ENCODE data around the gene PDIK1L.
"Not testable (repeated sequence)": the region's sequence is repeated elsewhere in the genome, so short reads cannot be mapped to it uniquely, and the experiment has no call there.

Gene PDIK1L

DNA sequence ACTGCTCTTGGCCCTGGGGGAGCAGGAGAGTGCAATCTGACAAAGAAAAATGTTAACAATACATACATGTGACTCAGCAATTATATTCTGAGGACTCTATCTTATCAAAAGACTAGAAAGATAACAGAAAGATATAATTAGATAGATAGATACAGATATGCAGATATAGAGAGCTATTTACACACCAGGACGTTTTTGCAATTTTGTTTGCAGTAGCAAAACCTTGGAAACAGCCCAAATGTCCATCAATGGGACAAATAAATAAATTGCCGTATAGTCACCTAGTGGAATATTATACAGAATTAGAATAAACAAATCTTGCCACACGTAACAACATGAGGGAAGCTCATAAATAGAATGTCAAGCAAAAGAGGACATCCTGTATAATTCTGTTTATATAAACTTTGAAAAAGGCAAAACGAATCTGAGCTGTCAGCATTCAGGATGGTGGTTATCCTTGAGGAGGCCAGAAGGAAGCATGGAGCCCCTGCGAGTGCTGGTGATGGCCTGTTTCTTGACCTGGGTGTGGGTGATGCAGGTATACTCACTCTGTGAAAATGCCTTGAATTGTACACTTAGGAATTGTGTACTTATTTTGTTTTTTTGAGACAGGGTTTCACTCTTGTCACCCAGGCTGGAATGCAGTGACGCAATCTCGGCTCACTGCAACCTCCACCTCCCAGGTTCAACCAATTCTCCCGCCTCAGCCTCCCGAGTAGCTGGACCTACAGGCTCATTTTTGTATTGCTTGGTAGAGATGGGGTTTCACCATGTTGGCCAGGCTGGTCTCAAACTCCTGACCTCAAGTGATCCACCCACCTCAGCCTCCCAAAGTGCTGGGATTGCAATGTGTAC lies 31.4 kb upstream of the PDIK1L start:
- no peaks in the 10 kb centered on the region for H3K36me3 Mint-ChIP-seq
- no peak overlapping the region for H3K27ac Mint-ChIP-seq
- H3K4me3 Mint-ChIP-seq, result no peak overlapping the region
- no peaks in the 10 kb centered on the region for H3K9me3 Mint-ChIP-seq
- H3K4me1 Mint-ChIP-seq, result peaks cover 16% of the 10 kb centered on the region
- H3K27me3 Mint-ChIP-seq, result peaks cover 80% of the 10 kb centered on the region
- no peak for DNase-seq
- CTCF ChIA-PET, result no interaction called here

DNA sequence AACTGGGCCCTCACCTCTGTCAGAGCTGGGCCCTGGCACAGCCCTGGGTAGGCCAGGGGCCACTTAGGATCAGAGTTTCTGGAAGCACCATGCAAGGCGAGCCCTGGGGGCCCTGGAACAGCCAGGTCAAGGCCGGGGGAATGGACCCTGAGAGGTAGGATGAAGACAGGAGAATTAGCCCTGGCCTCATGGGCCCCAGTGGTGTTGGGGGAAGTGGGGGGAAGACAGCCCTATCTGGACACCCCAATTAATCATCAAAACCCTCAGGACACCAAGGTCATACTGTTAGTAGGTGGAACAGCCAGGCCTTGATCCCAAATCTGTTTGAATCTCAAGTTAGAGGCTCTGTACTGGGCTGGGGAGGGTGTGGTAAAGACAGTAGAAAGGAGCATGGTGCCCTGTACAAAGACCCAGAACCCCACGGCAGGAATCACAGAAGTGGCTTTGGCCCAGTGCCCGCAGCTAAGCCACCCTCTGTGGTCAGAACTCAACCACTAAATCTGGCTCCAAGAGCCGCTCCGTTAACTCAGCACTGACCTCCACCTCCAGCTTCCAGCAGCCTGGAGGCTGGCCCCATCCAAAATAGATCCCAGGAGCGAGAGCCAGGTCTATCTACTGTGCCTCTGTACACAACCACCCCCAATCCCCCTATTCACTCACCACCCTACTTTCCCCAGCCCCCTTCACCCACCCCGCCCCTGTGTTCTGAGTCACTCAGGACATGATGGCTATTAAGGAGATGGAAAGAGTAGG lies 30.2 kb upstream of the PDIK1L start:
- no peak for DNase-seq
- CTCF ChIA-PET, result no interaction called here
- no peaks in the 10 kb centered on the region for H3K9me3 Mint-ChIP-seq
- peaks cover 3% of the 10 kb centered on the region for H3K4me1 Mint-ChIP-seq
- H3K27me3 Mint-ChIP-seq, result peaks cover 82% of the 10 kb centered on the region
- no peak overlapping the region for H3K4me3 Mint-ChIP-seq
- H3K36me3 Mint-ChIP-seq, result no peaks in the 10 kb centered on the region
- no peak overlapping the region for H3K27ac Mint-ChIP-seq

DNA sequence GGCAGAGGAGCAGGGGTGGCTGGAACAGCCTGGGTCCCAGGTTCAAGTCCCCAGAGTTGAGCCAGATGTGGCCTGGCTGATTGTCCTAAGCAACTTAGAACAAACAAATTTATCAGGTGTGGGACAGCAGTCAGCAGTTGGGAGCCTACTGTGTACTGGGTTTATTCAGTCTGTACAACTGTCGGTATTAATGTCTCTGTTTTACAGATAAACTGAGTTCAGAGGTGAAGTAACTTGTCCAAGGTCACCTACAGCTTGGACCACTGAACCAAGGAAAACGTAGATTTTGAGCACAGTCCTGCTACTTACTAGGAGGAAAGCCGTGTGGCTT lies 29.6 kb upstream of the PDIK1L start:
- Mint-ChIP-seq H3K4me1 (no peaks in the 10 kb centered on the region), H3K9me3 (no peaks in the 10 kb centered on the region), H3K36me3 (no peaks in the 10 kb centered on the region), H3K27me3 (peaks cover 76% of the 10 kb centered on the region), H3K27ac (no peak overlapping the region), H3K4me3 (no peak overlapping the region)
- no peak for DNase-seq
- CTCF ChIA-PET, result no interaction called here

DNA sequence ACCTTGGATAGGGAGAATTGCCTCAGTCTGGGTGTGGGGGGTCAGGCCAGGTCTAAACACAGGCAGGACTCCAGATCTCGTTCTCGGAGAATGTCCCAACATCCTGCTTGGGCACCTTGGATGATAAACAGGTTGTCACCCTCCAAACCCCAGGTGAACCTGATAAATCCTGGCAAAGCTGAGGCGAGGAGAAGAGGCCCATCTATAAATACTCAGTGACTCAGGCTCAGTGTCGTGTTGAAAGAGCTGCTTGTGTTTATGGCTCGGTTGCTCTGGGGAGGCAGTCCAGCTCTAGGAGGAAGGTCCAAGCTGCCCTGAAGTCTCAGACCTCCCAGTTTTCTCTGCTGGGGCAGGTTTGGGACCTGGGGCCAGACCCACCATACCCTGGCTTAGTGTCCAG lies 28.4 kb upstream of the PDIK1L start:
- Mint-ChIP-seq H3K27ac (no peak overlapping the region), H3K4me3 (no peak overlapping the region), H3K27me3 (peaks cover 71% of the 10 kb centered on the region), H3K36me3 (no peaks in the 10 kb centered on the region), H3K4me1 (no peaks in the 10 kb centered on the region), H3K9me3 (no peaks in the 10 kb centered on the region)
- CTCF ChIA-PET, result interaction anchor here (1.0 to 1.6 kb wide), 2 partner anchors 62 to 107 kb away, joined by 3 to 5 read pairs; no protein-coding TSS in a partner anchor
- DNase-seq, result no peak

DNA sequence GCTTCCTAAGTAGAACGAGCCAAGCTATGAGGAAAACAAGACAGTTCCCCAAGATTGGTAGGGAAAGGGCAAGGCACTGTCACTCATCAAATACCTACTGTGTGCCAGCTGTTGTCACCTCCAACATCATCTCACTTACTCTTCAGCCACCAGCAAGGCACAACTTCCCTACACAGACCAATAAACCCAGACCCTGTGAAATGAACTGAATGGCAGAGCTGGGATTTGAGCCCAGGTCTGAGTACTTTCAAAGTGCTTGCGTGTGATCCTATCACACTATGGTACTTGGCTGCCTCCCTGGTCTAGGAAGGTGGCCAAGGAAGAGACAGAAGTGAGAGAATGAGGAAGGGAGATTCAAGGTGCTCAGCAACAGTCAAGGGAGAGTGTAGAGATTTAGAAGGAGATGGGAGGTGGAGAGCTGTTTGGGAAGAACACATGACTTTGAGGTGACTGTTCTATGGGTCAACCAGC lies 27.5 kb upstream of the PDIK1L start:
- Mint-ChIP-seq H3K4me3 (no peak overlapping the region), H3K27ac (no peak overlapping the region), H3K36me3 (no peaks in the 10 kb centered on the region), H3K27me3 (peaks cover 69% of the 10 kb centered on the region), H3K9me3 (no peaks in the 10 kb centered on the region), H3K4me1 (no peaks in the 10 kb centered on the region)
- no peak for DNase-seq
- CTCF ChIA-PET, result interaction anchor here (1.0 to 1.6 kb wide), 2 partner anchors 61 to 106 kb away, joined by 3 to 5 read pairs; no protein-coding TSS in a partner anchor

DNA sequence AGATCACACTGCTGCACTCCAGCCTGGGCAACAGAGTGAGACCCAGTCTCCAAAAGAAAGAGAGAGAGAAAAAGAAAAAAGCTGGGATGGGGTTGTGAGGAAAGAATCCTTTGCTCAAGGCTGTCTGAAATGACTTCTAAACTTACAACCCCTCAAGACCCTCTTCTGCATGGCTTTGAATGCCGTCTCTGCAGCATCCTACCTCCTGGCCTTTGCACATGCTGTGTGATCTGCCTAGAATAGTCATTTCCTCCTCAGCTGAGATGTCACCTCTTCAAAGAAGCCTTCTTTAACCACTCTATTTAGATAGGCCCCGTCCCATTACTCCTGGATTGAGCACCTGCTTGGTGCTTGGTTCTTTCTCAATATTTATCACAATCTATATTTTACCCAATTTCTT lies 26.8 kb upstream of the PDIK1L start:
- CTCF ChIA-PET, result interaction anchor here (1.2 kb wide), 1 partner anchor 85 kb away, joined by 3 read pairs; the partner anchor contains the start of gene ZNF593
- no peaks in the 10 kb centered on the region for H3K9me3 Mint-ChIP-seq
- H3K36me3 Mint-ChIP-seq, result no peaks in the 10 kb centered on the region

DNA sequence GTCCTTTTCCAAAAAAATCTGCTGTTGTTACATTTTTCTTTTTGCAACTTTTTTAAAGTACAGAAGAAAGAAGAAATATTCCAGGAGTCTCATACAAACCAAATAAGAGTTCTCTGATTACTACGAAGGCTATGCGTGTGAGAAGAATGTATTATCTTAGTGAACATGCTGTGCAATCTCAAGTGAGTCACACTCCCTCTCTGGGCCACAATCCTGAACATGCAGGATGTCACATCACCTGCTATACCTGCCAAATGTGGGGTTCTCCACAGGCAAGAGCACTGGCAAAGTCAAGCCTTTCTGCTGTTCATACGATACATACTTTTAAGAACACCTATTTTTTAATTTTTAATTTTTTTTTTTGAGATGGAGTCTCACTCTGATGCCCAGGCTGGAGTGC lies 22.5 kb upstream of the PDIK1L start:
- Mint-ChIP-seq H3K36me3 (no peaks in the 10 kb centered on the region), H3K27me3 (peaks cover 76% of the 10 kb centered on the region)

More for the DNA sequence above, 26.8 kb upstream of the PDIK1L start:
- H3K4me1 Mint-ChIP-seq, result no peaks in the 10 kb centered on the region
- no peak overlapping the region for H3K27ac Mint-ChIP-seq
- no peak for DNase-seq
- H3K27me3 Mint-ChIP-seq, result peaks cover 68% of the 10 kb centered on the region
- no peak overlapping the region for H3K4me3 Mint-ChIP-seq

DNA sequence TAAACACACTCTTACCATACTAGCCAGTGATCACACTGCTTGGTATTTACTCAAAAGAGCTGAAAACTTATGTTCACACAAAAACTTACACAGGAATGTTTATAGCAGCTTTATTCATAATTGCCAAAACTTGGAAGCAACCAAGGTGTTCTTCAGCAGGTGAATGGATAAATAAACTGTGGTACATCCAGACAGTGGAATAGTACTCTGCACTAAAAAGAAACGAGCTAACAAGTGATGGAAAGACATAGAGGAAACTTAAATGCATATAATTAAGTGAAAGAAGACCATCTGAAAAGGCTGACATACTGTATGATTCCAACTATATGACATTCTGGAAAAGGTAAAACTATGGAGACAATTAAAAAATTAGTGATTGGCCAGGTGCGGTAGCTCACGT lies 20.7 kb upstream of the PDIK1L start:
- no peak overlapping the region for H3K27ac Mint-ChIP-seq
- no peaks in the 10 kb centered on the region for H3K4me1 Mint-ChIP-seq
- CTCF ChIA-PET, result no interaction called here
- no peaks in the 10 kb centered on the region for H3K9me3 Mint-ChIP-seq
- peaks cover 70% of the 10 kb centered on the region for H3K27me3 Mint-ChIP-seq
- DNase-seq, result no peak
- no peak overlapping the region for H3K4me3 Mint-ChIP-seq
- H3K36me3 Mint-ChIP-seq, result no peaks in the 10 kb centered on the region

More for the DNA sequence above, 22.5 kb upstream of the PDIK1L start:
- H3K9me3 Mint-ChIP-seq, result no peaks in the 10 kb centered on the region
- no peak overlapping the region for H3K4me3 Mint-ChIP-seq
- CTCF ChIA-PET, result no interaction called here
- no peak for DNase-seq
- H3K27ac Mint-ChIP-seq, result no peak overlapping the region
- no peaks in the 10 kb centered on the region for H3K4me1 Mint-ChIP-seq

DNA sequence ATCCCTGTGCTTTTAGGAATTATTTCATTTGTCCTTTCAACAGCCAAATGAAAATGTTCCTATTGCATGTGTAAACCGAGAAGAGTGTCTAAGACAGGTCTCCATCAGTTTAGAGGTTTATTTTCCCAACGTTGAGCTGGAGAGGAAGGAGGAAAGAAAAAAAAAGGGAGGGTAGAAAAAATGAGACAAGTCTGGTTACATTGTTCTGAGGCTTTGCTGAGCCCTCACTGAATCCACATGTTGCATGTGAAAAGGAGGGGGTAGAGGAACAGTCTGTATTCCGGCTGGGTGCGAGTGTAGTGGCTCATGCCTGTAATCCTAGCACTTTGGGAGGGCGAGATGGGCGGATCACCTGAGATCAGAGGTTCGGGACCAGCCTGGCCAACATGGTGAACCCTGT lies 19.2 kb upstream of the PDIK1L start:
- Mint-ChIP-seq H3K4me1 (peaks cover 2% of the 10 kb centered on the region), H3K27me3 (peaks cover 66% of the 10 kb centered on the region), H3K4me3 (no peak overlapping the region), H3K9me3 (no peaks in the 10 kb centered on the region), H3K27ac (no peak overlapping the region), H3K36me3 (no peaks in the 10 kb centered on the region)
- no peak for DNase-seq
- CTCF ChIA-PET, result interaction anchor here (0.9 kb wide), 1 partner anchor 53 kb away, joined by 4 read pairs; no protein-coding TSS in a partner anchor

DNA sequence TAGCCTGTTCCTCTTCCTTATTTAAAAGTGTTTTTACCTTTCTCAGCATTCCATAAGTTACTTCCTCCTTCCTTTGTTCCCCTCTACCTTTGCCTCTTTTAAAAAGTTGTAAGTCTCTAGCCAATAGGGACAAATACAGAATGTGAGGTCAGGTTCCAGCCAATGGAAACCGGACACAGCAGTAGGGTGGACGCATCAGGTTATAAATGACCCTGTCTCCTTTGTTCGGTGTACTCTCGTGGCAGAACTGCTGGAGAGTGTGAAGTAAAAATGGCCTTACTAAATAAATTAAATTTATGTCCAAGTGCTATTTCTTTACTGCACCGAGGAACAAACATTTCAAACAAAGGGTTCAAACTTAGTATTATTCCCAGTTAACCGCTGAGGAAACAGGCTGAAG lies 18.1 kb upstream of the PDIK1L start:
- H3K9me3 Mint-ChIP-seq, H3K36me3 Mint-ChIP-seq, DNase-seq, CTCF ChIA-PET, H3K4me3 Mint-ChIP-seq, H3K27ac Mint-ChIP-seq, H3K4me1 Mint-ChIP-seq: not testable (repeated sequence)
- peaks cover 65% of the 10 kb centered on the region for H3K27me3 Mint-ChIP-seq

DNA sequence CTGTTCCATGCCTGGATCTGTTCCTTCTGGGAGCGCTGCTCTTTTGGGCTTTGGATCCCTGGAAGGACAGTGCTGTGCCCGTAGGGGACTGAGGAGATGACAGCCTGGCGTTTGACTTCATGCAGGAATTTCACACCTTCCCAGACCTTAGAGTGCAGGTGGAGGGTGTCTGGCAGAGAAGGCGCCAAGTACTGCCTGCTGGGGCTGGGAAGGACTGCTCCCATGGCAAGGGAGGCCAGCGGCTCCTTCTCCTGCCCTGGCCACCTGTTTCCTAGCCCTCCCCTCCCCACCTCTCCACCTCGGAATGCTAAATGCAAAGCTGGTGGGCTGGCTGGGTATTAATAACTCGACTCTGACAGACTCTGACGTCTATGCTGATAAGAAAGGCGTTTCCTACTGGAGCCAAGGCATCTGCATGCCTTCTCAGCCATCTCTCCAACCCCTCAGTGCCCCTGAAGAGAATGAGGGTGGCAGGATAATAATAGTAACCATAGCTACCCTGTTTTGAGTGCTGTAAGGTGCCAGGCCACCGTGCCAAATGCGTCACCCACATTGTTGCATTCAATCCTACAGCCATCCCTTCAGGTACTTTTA lies 17.5 kb upstream of the PDIK1L start:
- H3K27ac Mint-ChIP-seq, result no peak overlapping the region
- peaks cover 6% of the 10 kb centered on the region for H3K4me1 Mint-ChIP-seq
- no peaks in the 10 kb centered on the region for H3K36me3 Mint-ChIP-seq
- no peaks in the 10 kb centered on the region for H3K9me3 Mint-ChIP-seq
- no peak for DNase-seq
- CTCF ChIA-PET, result no interaction called here
- no peak overlapping the region for H3K4me3 Mint-ChIP-seq
- peaks cover 63% of the 10 kb centered on the region for H3K27me3 Mint-ChIP-seq

DNA sequence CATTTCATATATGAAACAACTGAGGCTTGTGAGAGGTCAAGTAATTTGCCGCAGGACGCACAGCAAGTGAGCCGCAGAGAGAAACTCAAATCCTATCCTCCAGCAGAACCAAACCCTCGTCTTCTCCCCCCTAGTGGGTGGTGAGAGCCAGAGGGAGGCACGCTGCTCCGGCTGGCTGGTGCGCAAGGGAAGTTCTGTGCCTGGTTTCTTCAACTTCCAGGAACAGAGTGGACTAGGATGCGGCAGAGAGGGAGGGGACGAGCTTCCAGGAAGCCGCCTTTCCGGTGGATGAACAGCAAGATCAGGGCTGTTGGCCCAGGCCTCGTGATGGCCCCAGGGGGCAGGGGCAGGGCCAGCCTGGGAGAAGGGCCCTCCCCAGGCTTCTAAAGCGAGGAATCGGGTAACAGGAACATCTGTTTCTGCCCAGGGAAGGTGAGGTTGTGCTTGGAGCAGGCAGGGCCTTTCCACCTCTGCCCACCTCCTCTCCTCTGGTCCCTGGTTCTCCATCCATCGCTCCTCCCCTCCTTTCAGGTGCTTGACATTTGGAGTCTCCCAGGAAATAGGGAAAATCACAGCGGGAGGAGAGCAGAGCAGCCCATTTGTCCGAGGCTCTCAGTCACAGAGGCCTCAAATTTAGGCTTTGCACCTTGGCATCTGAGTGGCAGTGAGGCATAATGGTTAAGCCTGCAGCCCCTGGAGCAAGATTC lies 16.8 kb upstream of the PDIK1L start:
- H3K36me3 Mint-ChIP-seq, result no peaks in the 10 kb centered on the region
- no peaks in the 10 kb centered on the region for H3K9me3 Mint-ChIP-seq
- DNase-seq, result no peak
- H3K4me1 Mint-ChIP-seq, result peaks cover 6% of the 10 kb centered on the region
- no peak overlapping the region for H3K4me3 Mint-ChIP-seq
- CTCF ChIA-PET, result no interaction called here
- peaks cover 58% of the 10 kb centered on the region for H3K27me3 Mint-ChIP-seq
- H3K27ac Mint-ChIP-seq, result no peak overlapping the region

DNA sequence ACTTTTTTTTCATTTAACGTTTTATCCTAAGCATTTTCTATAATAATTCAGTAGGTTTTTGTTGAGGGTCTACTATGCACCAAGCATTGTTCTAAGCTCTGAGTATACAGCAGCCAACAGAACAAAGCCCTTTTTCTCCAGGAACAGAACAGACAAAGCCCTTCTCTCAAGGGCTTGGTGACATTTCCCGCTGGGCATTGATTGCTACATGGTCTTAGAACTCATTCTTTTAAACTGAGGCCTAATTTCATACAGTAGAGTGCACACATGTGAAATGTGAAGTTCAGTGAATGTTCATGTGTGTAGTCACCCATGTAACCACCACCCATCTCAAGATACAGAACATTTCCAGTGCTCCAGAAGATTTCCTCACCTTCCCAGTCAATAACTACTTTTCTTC lies 15.2 kb upstream of the PDIK1L start:
- Mint-ChIP-seq H3K9me3 (no peaks in the 10 kb centered on the region), H3K4me1 (peaks cover 6% of the 10 kb centered on the region), H3K27ac (no peak overlapping the region), H3K27me3 (peaks cover 57% of the 10 kb centered on the region), H3K36me3 (no peaks in the 10 kb centered on the region), H3K4me3 (no peak overlapping the region)
- DNase-seq, result no peak
- CTCF ChIA-PET, result interaction anchor here (12.1 kb wide), 1 partner anchor 49 kb away, joined by 212 read pairs; no protein-coding TSS in a partner anchor

DNA sequence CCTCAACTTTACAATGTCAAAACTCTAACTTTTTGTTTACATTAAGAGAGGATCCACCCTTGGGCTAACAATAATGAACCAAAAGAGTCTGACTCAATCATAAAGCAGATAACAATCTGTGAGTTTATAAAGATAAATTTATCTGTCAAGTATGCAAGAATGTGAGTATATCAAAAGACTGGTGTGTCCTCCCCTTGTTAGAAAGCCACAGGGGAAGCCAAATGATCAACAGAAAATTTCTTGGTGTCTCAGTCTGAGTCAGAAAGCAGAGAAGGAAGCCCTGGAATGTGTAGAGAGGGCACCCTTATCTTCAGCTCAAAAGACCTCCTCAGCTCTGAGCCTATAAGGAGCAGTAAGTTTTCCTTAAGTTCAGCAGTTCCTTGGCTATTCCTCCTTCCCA lies 13.9 kb upstream of the PDIK1L start:
- H3K4me1 Mint-ChIP-seq, result peaks cover 6% of the 10 kb centered on the region
- no peaks in the 10 kb centered on the region for H3K9me3 Mint-ChIP-seq
- H3K4me3 Mint-ChIP-seq, result no peak overlapping the region
- H3K27me3 Mint-ChIP-seq, result peaks cover 53% of the 10 kb centered on the region
- H3K27ac Mint-ChIP-seq, result no peak overlapping the region
- CTCF ChIA-PET, result interaction anchor here (12.1 kb wide), 1 partner anchor 48 kb away, joined by 212 read pairs; no protein-coding TSS in a partner anchor
- no peak for DNase-seq
- H3K36me3 Mint-ChIP-seq, result no peaks in the 10 kb centered on the region
